GM13977 (cell line): ENCODE measurements around the gene OTOR.

Experiments used
- DNase-seq: peaks from one replicate; pipeline ENCODE4 v3.0.0; 2012; ENCODE audit warnings: low spot score
- CTCF ChIP-seq: IDR thresholded peaks from 2 replicates; pipeline ENCODE4 v1.5.1; 2012; ENCODE audit warnings: mild to moderate bottlenecking, control low read depth; ENCODE audit not compliant: insufficient read depth; ENCODE audit errors: extremely low read depth, missing control alignments
- in situ Hi-C: fragments of 300-500 bp; cut with MboI; formaldehyde crosslinking; loops from one replicate; pipeline ENCODE4 v1.12.0; 2022; ENCODE audit warnings: low sequenced_read_pairs, low pct_unique_long_range_greater_than_20kb, mixed read lengths, inconsistent platforms; ENCODE audit not compliant: unreplicated experiment

OTOR gene

DNA sequence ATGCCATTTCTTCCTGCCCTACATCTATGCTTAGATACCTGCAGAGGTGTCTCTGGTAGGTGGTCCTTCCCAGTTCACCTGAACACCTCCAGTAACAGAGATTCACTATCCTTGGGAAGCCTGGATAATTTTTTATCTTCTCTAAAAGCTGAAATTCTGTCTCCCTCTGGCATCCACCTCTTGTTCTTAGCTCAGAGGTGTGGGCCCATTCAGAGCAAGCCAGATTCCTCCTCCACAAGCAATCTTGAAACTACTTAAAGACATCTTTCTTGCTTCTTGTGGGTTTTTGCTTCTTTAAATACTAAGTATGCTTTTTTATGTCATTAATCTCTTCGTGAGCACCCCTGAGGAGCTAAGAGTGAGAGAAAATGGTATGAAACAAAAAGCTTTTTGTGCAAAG lies 28.7 kb upstream of the OTOR start:
- TF ChIP-seq CTCF: no peak
- in situ Hi-C loops: no loop called here
- no peak for DNase-seq

- TF ChIP-seq CTCF: no peak
- no peak for DNase-seq
- in situ Hi-C loops: no loop called here
Measured at GRCh38 chr20:16729080-16729479, 19.1 kb upstream of the OTOR start.

- no peak for TF ChIP-seq CTCF
- peak; percentile 84 for DNase-seq
- in situ Hi-C loops: no loop called here
Measured at GRCh38 chr20:16729565-16730460, 18.3 kb upstream of the OTOR start, which contains the start of gene SNRPB2. Gene SNRPB2, plus strand, starts transcription at chr20:16730026. Its CDS starts 1,677 bp downstream, at chr20:16731703.

- DNase-seq: no peak
- in situ Hi-C loops: no loop called here
- no peak for TF ChIP-seq CTCF
Measured at GRCh38 chr20:16732506-16733152, 15.5 kb upstream of the OTOR start.

DNA sequence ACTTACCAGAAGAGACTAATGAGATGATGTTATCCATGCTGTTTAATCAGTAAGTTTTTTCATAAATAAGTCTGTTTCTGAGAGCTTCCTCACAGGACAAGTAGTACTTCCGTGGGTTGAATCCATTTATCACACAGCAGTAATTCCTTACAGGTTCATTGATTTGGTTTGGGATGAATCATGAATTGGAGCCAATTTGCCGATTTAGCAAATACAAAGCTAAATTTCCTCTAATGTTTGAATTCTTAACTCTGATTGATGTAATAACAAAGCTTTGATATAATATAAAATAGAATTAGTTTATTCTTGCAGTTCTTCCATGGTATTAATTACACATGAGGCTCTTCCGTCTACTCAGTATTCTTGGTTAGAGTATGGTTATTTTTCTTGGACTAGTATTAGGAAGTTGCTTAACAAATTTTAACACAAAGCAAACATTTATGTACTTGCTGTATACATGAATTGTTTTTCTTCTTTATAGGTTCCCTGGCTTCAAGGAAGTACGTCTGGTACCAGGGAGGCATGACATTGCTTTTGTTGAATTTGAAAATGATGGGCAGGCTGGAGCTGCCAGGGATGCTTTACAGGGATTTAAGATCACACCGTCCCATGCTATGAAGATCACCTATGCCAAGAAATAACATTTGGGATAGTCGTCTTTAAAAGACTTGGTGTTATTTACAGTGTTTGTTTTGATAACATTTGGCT lies 7.6 kb upstream of the OTOR start:
- DNase-seq: no peak
- in situ Hi-C loops: no loop called here
- no peak for TF ChIP-seq CTCF

DNA sequence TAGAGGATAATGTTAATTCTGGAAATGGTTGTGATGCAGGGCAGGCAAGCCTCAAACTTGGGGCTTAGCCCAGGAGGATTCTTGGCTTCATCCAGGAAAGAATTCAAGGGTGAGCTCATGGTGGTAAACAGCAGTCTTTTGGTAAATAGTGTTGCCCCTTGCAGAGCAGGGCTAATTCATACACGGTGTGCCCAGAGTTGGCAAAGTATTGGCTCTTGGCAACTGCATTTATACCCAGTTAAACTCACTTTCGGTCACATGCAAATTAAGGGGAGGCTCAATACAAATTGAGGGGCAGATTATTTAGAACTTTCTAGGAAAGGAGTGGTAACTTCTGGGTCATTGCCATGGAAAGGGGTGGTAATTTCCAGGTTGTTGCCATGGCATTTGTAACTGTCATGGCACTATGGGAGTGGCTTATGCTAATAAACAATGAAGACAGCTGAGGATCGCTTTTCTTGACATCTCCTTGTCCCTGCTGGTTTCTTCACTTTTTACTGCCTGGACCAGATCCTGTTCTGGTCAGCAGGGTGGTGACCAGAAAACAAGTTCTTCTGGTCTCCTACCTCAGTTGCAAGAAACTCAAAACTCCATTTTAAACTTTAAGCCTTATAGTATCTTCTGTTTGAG lies 3.9 kb upstream of the OTOR start:
- no peak for DNase-seq
- no peak for TF ChIP-seq CTCF
- in situ Hi-C loops: no loop called here
